Measurements from ENCODE around the gene PEX11G.
A peak's percentile ranks its signal among the peaks of the same experiment; 100 is the strongest.

Gene PEX11G

DNA sequence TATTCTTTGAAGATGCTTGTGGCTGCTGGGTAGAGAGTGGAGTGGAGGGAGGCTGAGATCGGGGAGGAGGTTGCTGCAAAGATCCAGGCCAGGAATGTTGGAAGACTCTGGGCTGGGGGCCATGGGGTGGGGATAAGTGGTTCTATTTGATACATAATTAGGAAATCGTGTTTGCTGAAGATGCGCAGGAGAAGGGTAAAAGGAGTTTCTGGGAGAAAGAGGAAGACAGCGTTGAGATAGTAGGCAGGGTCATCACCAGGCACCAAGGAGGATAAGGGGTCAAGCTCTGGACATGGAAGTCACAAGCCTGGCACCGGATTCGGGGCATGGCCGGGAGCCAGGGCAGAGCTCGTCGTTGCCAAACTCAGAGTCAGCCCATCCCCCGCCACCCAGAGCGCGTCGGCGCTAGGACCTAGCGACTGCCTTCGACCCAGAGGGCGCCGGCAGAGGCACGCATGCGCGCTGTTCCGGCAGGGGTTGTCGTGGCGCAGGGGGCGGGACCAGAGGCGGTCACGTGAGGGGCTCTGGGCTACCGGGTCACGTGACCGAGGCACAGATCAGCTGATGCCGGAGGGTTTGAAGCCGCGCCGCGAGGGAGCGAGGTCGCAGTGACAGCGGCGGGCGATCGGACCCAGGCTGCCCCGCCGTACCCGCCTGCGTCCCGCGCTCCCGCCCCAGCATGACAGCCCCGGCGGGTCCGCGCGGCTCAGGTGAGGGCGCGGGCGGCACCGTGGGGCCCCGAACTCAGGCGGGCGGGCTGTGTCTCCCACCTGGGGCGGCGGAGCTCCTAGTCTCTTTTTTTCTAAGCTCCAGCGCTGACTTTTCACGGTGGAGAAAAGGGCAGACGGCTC is 33.5 kb upstream of the PEX11G start, which contains the start of gene MCOLN1:
Gene MCOLN1 (plus strand): TSS at position 553 of the 851 bp plus-strand sequence. CDS start 127 bp downstream, at position 680.
- DNase-seq (ENCODE audit: low read depth in 1 of 2, low spot score in 1 of 2), result peak; percentile 99 to 100

DNA sequence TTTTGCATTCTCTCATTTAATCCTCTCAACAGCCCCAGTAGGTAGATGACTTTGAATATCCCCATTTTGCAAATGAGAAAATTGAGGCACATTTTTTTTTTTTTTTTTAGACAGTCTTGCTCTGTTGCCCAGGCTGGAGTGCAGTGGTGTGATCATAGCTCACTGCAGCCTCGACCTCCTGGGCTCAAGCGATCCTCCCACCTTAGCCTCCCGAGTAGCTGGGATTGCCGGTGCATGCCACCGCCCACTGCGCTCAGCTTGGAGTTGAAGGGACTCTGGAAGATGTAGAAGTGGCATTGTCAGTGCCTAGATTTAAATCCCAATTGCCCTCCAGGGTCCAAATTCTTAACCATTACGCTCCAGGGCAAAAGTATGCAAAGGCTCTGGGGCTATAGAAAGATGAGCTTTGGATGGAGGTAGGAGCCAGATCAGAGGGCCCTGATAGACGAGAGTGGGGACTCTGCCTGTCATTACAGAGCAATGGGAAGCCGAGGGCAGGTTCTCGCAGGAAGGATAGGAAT is 32.8 kb upstream of the PEX11G start:
- no peak for DNase-seq (ENCODE audit: low read depth in 1 of 2, low spot score in 1 of 2)

DNA sequence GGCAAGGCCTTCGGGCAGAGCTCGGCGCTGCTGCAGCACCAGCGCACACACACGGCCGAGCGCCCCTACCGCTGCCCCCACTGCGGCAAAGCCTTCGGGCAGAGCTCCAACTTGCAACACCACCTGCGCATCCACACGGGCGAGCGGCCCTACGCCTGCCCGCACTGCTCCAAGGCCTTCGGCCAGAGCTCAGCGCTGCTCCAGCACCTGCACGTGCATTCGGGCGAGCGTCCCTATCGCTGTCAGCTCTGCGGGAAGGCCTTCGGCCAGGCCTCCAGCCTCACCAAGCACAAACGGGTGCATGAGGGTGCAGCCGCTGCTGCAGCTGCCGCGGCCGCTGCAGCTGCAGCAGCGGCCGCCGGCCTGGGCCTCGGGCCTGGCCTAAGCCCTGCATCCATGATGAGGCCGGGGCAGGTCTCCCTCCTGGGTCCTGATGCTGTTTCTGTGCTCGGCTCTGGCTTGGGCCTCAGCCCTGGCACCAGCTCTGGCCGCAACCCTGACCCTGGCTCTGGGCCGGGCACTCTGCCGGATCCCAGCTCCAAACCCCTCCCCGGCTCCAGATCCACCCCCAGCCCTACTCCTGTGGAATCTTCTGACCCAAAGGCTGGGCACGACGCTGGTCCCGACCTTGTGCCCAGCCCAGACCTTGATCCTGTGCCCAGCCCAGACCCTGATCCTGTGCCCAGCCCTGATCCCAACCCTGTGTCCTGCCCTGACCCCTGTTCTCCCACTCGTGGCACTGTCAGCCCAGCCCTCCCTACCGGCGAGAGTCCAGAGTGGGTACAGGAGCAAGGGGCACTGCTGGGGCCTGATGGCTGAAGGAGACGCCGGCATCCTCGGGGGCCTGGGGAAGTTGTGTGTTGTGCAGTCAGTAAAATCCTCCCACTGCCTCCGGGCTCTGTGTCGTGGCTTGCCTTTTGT is 31.6 kb upstream of the PEX11G start:
- no peak for DNase-seq (ENCODE audit: low read depth in 1 of 2, low spot score in 1 of 2)

DNA sequence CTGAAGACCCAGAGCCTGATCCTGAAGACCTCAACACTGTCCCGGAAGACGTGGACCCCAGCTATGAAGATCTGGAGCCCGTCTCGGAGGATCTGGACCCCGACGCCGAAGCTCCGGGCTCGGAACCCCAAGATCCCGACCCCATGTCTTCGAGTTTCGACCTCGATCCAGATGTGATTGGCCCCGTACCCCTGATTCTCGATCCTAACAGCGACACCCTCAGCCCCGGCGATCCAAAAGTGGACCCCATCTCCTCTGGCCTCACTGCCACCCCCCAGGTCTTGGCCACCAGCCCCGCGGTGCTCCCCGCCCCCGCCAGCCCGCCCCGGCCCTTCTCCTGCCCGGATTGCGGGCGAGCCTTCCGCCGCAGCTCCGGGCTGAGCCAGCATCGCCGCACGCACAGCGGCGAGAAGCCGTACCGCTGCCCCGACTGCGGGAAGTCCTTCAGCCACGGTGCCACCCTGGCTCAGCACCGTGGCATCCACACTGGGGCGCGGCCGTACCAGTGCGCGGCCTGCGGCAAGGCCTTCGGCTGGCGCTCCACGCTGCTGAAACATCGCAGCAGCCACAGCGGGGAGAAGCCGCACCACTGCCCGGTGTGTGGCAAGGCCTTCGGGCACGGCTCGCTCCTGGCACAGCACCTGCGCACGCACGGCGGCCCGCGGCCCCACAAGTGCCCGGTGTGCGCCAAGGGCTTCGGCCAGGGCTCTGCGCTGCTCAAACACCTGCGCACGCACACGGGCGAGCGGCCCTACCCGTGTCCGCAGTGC is 30.7 kb upstream of the PEX11G start:
- DNase-seq (ENCODE audit: low read depth in 1 of 2, low spot score in 1 of 2), result no peak

DNA sequence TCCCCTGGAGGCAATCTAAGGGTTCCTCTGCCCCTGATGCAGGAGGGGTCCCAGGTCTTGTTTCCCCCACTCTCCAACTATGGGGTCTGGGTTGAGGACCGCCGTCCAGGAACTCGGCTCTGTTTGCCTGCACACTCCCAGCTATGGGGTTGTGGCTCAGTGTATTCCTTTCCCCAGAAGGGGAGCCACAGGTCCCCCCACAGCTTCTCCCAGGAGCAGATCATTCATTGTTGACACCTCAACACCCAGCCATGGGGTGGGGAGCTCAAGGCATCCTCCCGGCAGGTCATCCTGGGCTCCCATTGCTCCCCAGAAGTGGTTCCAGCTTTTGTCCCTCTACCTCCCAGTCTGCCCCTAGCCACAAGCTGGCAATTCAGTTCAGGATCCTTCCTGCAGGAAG is 28.0 kb upstream of the PEX11G start:
- no peak for DNase-seq (ENCODE audit: low read depth in 1 of 2, low spot score in 1 of 2)

DNA sequence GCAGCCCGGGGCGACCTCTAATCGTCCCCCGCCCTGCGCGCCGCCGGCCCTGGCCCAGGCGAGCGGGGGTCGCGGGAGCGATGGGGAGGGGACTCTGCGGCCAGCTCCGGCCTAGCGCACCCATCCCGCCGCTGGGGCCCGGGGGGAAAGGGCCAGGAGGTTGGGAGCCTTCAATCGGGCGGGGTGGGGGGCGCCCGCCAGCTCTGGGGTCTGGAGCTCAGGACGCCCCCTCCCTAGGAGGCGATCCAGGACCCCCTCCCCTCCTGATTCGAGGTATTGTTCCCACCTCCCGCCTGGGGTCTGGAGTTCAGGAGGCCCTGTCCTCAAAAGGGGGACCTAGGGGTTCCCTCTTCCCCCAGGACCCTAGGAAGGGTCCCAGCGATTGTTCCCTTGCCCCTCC is 27.5 kb upstream of the PEX11G start:
- DNase-seq (ENCODE audit: low read depth in 1 of 2, low spot score in 1 of 2), result no peak

DNA sequence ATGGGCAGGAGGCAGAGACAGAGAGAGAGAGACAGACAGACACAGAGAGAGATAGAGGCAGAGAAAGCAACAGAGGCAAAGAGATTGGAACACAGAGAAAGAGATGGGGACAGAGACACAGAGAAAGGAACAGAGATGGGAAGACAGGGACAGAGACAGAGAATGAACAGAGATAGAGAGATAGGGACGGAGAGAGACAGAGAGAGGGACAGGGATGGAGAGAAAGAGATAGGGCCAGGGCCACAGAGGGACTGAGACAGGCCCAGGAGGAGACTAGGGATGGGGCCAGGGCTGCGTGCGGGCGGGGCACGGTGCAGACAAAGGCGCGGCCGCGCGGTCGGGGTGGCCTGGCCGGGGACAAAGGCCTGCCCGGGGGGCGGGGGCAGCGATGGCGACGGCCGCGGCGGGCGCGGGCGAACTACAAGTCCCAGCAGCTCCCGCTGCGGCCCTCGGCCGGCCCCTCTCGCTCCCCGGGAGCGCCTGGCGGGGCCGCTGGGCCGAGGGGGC is 26.9 kb upstream of the PEX11G start, which contains the start of gene ZNF358:
Gene ZNF358 (plus strand): TSS at position 459 of the 507 bp plus-strand sequence. CDS start 3,140 bp downstream, outside the sequence.
- peak in 1 of 2 donors; percentile 20 for DNase-seq (ENCODE audit: low read depth in 1 of 2, low spot score in 1 of 2)

DNA sequence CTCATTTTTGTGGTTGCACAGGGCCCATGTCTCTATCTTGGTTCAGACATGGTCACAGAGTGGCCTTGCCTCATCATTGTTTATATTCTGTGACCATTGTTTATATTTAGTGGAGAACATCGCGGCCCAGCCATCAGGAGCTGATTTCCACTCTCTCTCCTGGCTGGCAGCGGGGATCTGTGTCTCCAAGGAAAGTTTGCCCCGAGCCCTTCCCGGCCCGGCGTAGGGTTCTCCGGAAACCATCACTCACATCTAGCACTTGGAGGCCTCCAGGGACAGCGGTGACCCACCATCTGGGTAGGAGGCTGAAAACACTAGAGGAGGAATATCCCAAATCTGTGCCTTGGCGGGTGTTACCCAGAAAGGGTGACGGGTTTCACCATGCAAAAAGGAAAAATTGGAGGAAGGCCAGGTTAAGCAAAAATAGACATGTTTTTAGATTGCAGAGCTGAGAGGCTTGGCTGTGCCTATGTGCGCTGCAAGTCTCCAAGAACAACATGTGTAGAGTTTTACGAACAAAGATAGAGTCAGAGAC is 26.3 kb upstream of the PEX11G start:
- DNase-seq (ENCODE audit: low read depth in 1 of 2, low spot score in 1 of 2), result no peak

DNA sequence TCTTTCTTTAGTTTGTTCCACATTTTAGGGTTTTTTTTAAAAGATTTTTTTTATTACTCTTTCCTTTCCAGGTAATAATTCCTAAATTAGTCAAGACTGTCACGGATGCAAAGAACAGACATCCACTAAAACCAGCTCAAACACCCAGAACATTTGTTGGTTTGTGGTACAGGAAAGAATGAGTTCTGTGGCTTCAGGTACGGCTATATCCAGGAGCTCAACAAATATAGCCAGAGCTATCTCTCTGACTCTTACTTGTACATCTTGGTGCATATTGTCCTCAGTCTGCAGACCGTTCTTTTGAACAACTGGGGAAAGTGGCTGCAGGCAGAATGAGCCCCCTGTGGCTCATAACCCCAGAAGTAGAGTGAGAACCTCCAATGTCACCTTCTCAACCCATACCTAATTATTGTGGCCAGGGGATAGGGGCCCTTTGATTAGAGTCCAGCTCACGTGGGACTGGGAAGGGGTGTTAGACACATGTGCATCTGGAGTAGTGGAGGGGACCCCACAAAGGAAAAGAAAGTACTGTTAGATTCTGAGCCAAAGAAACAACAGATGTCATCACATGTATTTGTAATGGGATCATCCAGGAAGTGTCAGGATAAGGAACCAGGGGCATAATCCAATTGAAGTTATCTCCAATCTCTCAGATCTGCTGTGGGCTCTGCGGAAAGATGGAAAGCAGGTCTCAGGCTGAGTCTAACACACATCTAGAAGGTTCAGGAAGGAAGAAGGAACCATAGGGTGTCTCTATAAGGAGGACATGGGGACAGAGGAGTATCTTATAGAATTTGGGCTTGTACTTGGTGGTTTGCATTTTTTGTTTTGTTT is 25.2 kb upstream of the PEX11G start:
- DNase-seq (ENCODE audit: low read depth in 1 of 2, low spot score in 1 of 2), result no peak

DNA sequence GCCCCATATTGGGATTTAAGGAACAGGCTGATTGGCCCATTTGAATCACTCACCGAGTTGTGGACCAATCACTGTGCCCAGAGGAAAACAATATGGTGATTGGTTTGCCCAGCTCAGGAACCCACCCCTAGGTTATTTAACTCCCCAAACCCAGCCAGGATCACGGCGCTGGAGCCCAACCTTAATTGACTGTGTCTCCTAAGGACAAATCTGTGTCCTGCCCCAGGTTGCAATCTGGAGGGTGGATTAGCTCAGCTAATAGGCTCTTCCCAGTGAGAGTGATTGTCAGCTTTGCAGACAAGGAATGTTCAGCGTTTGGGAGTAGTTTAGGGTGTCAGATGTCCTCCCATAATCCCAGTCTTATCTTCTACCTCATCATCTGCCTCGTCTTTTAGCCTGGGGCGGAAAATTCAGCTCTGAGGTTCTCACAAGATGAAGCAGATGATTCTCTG is 23.6 kb upstream of the PEX11G start:
- no peak for DNase-seq (ENCODE audit: low read depth in 1 of 2, low spot score in 1 of 2)

DNA sequence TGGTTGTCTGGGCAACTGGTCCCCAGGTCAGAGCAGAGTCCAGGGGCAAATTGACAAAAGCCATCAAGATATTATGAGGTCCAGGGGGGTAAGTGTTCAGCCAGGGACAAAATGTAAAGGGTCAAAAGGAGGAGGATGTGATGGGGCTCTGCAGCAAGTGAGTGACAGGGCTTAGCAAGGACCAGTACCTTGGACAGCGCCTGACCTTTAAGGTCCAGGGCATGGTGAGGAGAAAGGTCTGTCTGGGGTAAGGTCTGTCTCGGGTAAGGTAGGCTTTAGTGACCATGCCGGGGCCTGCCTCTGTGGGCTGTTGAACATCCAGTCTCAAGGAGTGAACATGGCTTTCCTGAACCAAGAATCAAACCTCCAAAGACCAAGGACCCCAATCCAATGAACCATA is 20.8 kb upstream of the PEX11G start:
- DNase-seq (ENCODE audit: low read depth in 1 of 2, low spot score in 1 of 2), result no peak

DNA sequence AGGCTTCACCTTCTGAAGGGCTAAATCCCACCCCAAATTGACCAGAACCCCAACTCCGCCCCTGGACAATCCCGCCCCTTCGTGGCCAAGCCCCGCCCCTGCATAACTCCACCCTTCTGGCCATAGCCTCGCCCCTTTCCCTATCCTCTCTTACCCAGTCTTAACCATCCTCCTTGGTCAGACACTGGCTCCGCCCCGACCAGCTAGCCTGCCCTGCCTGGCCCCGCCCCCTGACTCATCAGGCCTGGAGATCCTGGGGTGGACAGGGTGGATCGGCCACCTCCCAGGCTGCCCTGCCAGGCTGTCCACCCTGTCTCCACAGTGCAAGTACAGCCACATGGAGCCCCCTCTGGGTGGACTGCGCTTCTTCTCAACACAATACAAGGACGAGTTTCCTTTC is 19.0 kb upstream of the PEX11G start:
- no peak for DNase-seq (ENCODE audit: low read depth in 1 of 2, low spot score in 1 of 2)

DNA sequence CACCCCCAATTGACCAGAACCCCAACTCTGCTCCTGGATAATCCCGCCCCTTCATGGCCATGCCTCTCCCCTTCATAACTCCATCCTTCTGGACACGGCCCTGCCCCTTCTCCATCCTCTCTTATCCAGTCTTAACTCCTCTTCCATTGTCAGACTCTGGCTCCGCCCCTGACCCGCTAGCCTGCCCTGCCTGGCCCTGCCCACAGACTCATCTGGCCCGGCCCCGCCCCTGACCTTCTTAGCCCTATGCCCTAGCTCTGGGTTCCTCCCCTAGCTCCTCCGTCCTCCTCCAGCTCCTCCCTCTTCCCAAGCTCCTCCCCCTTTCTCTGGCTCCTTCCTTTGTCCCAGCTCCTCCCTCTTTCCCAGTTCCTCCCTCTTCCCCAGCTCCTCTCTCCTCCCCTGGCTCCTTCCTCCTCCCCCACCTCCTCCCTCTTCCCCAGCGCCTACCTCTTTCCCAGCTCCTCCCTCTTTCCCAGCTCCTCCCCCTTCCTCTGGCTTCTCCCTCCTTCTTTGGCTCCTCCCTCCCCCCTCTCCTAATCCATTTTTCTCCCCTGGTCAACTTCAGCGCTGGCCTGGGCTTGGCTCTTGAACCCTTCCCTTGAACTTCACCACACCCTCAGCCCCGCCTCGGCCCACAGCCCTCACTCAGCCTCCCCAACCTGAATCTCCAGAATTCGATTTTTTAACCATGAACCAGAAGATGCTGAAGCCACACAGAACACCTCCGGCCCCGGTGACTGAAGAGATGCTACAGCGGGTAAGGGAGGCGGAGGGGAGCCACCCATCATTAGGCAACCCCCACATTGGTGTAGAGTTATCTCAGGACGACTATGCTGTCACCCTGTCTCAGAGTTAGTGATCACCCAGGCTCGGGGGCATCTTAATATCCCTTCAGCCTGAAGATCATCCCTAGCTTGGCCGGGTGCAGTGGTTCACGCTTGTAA is 17.8 kb upstream of the PEX11G start:
- no peak for DNase-seq (ENCODE audit: low read depth in 1 of 2, low spot score in 1 of 2)

DNA sequence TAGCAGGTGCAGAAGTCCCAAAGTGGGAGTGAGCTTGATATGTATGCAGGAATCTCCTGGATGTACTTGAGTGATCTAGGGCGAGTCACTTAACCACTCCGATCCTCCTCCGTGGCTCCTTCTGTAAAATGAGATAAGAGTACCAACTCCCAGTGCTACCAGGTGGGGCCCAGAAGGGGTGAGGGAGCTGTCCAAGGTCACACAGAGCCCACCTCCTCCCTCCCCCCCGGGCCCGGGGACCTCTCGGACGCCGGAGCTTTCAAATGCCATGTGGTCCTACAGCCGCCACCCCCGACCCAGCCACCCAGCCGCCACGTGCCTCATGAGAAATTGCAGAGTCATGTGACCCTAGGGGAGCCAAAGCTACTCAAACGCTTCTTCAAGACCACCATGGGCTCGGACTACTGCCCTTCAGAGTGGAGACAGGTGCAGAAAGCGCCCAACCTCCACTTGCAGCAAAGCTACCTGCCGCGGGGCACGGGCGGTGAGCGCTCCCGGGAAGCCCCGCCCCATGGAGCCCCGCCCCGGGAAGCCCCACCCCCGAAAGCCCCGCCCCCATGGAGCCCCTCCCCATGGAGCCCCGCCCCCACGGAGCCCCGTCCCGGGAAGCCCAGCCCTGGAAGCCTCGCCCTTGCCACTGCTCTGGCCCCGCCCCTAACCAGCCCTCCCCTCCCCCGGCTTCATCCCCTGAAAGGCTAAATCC is 17.0 kb upstream of the PEX11G start:
- no peak for DNase-seq (ENCODE audit: low read depth in 1 of 2, low spot score in 1 of 2)

DNA sequence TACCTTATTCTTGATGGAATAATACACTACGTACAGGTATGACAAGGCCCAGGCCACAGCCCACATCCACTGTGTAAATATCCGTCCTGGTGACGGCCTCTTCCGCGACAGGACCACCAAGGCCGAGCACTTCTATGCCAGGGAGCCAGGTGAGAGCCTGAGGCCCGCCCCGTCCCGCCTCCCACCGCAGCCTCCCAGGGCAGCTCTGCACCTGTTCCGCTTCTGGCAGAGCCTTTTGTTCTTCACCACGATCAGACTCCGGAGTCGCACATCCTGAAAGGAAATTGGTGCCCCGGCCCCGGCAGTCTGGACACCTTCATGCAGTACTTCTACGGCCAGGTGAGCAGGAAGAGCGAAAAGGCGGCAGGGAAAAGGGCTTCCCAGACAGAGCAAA is 16.4 kb upstream of the PEX11G start:
- no peak for DNase-seq (ENCODE audit: low read depth in 1 of 2, low spot score in 1 of 2)

DNA sequence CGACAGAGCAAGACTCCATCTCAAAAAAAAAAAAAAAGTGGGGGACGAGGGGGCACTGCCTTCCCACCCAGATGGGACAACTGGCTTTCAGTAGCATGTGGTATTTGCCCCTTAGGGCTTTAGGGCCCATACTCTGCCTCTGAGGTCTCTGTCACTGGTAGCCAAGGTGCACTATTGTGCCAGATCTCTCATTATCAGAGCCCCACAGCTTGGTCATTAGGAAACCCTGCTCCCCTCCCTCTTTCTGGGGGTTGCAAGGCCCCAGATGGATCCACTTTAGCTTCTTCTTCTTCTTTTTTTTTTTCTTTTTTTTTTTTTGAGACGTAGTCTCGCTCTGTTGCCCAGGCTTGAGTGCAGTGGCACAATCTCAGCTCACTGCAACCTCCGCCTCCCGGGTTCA is 15.8 kb upstream of the PEX11G start:
- DNase-seq (ENCODE audit: low read depth in 1 of 2, low spot score in 1 of 2), result no peak

DNA sequence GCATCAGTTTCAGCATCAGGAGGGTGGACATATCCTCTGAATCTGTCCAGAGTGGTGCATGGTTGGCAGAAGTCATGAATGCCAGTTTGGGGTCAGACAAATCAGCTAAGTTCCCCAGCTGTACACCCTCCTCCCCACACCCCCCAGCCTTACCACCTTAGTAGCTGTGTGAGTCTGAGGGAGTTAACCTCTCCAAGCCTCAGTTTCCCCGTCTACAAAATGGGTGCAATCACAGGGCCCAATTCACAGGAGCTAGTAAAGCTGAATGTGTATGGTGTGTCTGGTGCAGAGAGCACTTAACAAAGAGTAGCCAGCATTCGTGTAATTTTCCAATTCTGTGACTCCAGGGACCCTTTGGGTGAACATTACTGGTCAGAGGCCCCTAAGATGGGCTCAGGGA is 13.7 kb upstream of the PEX11G start:
- DNase-seq (ENCODE audit: low read depth in 1 of 2, low spot score in 1 of 2), result no peak
